HAP-1 (cell line): ENCODE results near the gene SATB1.

Source experiments
- DNase-seq, 2 experiments: peaks; one replicate each; pipeline ENCODE4 v3.0.0-alpha.2; 2016 to 2020; ENCODE audit warnings: low spot score in 2 of 2
- H3K27me3 ChIP-seq: fragments of 250-450 bp; sonication (Bioruptor Pico); 2 replicates; pipeline ENCODE4 v1.5.1; 2020; ENCODE audit warnings: low read depth, mild to moderate bottlenecking, moderate library complexity
- H3K36me3 ChIP-seq: fragments of 250-450 bp; sonication (Bioruptor Pico); replicated peaks from 2 replicates; pipeline ENCODE4 v1.5.1; 2020; ENCODE audit warnings: mild to moderate bottlenecking
- H3K4me1 ChIP-seq: fragments of 250-450 bp; sonication (Bioruptor Pico); 2 replicates; pipeline ENCODE4 v1.5.1; 2020; ENCODE audit warnings: mild to moderate bottlenecking
- H3K4me3 ChIP-seq: fragments of 250-450 bp; sonication (Bioruptor Pico); 2 replicates; pipeline ENCODE4 v1.5.1; 2020; ENCODE audit warnings: mild to moderate bottlenecking, moderate library complexity
- H3K9me3 ChIP-seq: fragments of 250-450 bp; sonication (Bioruptor Pico); 2 replicates; pipeline ENCODE4 v1.5.1; 2020; ENCODE audit warnings: mild to moderate bottlenecking, moderate library complexity
- in situ Hi-C: fragments of 300-500 bp; cut with MboI; formaldehyde crosslinking; loops from 3 replicates; pipeline ENCODE4 v1.14.3; 2020; ENCODE audit warnings: low sequenced_read_pairs, inconsistent platforms, mixed read lengths

Gene SATB1

GRCh38 chr3:18379647-18380046, 45.5 kb downstream of the SATB1 start:
- Histone ChIP-seq H3K9me3 (no peaks in the 10 kb centered on the region), H3K27me3 (no peaks in the 10 kb centered on the region), H3K4me3 (no peak overlapping the region), H3K36me3 (peaks cover 14% of the 10 kb centered on the region), H3K4me1 (no peaks in the 10 kb centered on the region)
- in situ Hi-C loops, result loop anchor here (25.0 kb wide), 1 partner anchor 492 kb away; no protein-coding TSS in a partner anchor
- no peak for DNase-seq

DNA sequence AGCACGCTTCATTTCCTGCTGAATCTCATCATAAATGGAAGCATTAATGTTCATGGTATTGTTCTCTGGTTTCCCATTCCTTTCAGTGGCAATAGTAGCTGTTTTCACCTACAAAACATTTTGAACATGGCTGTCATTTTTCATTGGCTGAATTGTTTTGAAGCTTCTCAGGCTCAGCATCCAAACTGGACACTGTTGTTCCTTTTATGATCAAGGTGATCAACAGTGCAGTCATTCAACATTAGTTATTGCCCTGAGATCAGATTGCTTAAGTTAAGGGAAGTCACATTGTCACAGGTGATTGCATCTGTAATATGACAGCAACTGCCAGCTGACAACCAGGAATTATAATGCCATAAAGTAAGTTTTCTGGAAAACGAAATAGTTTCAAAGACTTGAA, 46.9 kb downstream of the SATB1 start:
- no peaks in the 10 kb centered on the region for H3K4me1 ChIP-seq
- DNase-seq, result no peak
- no peaks in the 10 kb centered on the region for H3K9me3 ChIP-seq
- no peaks in the 10 kb centered on the region for H3K27me3 ChIP-seq
- in situ Hi-C loops, result loop anchor here (25.0 kb wide), 1 partner anchor 491 kb away; no protein-coding TSS in a partner anchor
- no peak overlapping the region for H3K4me3 ChIP-seq
- peaks cover 17% of the 10 kb centered on the region for H3K36me3 ChIP-seq

DNA sequence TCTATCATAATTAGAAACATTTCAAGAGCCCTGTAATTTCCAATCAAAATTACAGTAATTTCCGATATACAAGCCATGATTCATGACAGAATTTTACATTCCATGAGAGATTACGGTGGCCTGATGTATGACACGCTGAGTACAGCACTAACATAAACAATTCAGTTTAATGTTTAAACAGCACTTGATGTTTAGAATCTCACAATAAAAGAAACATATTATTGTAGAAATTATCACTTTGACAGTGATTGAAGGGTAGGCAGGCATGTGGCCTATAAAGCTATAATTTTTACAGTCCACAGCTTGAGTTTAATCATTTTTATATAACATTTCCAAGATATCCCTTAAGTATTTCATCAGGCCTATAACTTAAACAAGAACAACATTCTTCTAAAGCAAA, 48.5 kb downstream of the SATB1 start:
- H3K9me3 ChIP-seq, result no peaks in the 10 kb centered on the region

GRCh38 chr3:18372786-18373405, 52.2 kb downstream of the SATB1 start:
- Histone ChIP-seq H3K9me3 (no peaks in the 10 kb centered on the region), H3K4me3 (no peak overlapping the region), H3K27me3 (no peaks in the 10 kb centered on the region), H3K36me3 (peaks cover 17% of the 10 kb centered on the region), H3K4me1 (no peaks in the 10 kb centered on the region)
- no peak for DNase-seq
- in situ Hi-C loops, result no loop called here

More for the DNA sequence above, 48.5 kb downstream of the SATB1 start:
- no peak for DNase-seq
- in situ Hi-C loops, result loop anchor here (25.0 kb wide), 1 partner anchor 489 kb away; no protein-coding TSS in a partner anchor
- no peaks in the 10 kb centered on the region for H3K4me1 ChIP-seq
- peaks cover 17% of the 10 kb centered on the region for H3K36me3 ChIP-seq
- H3K4me3 ChIP-seq, result no peak overlapping the region
- no peaks in the 10 kb centered on the region for H3K27me3 ChIP-seq

DNA sequence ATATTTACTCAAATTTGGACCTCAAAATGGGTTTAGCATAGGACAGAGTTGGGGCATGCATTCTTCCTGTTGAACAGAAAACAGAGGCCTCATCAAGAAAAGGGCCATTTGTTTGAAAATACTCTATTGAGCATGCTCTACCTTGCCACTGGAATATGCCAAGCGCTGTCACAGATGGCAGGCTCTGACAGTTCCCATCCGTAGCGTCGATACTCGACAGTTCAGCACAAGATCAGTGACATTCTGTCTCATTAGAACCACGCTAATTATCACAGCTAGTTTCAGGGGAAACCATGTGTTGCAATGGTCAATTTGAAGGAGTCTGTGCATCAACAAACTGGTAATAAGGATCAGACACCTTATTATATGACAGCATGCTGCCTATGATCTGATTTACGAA, 54.5 kb downstream of the SATB1 start:
- Histone ChIP-seq H3K36me3 (peaks cover 7% of the 10 kb centered on the region), H3K27me3 (no peaks in the 10 kb centered on the region), H3K9me3 (no peaks in the 10 kb centered on the region), H3K4me3 (no peak overlapping the region), H3K4me1 (no peaks in the 10 kb centered on the region)
- in situ Hi-C loops, result no loop called here
- DNase-seq, result no peak

- H3K4me3 ChIP-seq, result no peak overlapping the region
- no peaks in the 10 kb centered on the region for H3K27me3 ChIP-seq
- H3K9me3 ChIP-seq, result no peaks in the 10 kb centered on the region
- DNase-seq, result no peak
- H3K36me3 ChIP-seq, result peaks cover 6% of the 10 kb centered on the region
- in situ Hi-C loops, result no loop called here
- no peaks in the 10 kb centered on the region for H3K4me1 ChIP-seq
These were observed 55.5 kb downstream of the SATB1 start for GRCh38 chr3:18369551-18370185.

GRCh38 chr3:18366258-18366657, 58.9 kb downstream of the SATB1 start:
- Histone ChIP-seq H3K27me3 (no peaks in the 10 kb centered on the region), H3K9me3 (no peaks in the 10 kb centered on the region), H3K4me3 (no peak overlapping the region), H3K4me1 (no peaks in the 10 kb centered on the region), H3K36me3 (no peaks in the 10 kb centered on the region; the same call in none of the 2 replicates)
- no peak for DNase-seq
- in situ Hi-C loops, result no loop called here

- no peaks in the 10 kb centered on the region for H3K4me1 ChIP-seq
- no peak overlapping the region for H3K4me3 ChIP-seq
- H3K9me3 ChIP-seq, result no peaks in the 10 kb centered on the region
- DNase-seq, result no peak
- no peaks in the 10 kb centered on the region; the same call in none of the 2 replicates for H3K36me3 ChIP-seq
- in situ Hi-C loops, result no loop called here
- H3K27me3 ChIP-seq, result no peaks in the 10 kb centered on the region
These were observed 61.8 kb downstream of the SATB1 start for GRCh38 chr3:18363338-18363737.

- Histone ChIP-seq H3K27me3 (no peaks in the 10 kb centered on the region), H3K9me3 (no peaks in the 10 kb centered on the region), H3K4me1 (peaks cover 30% of the 10 kb centered on the region), H3K36me3 (no peaks in the 10 kb centered on the region), H3K4me3 (no peak overlapping the region)
- DNase-seq, result no peak
- in situ Hi-C loops, result no loop called here
These were observed 67.4 kb downstream of the SATB1 start for GRCh38 chr3:18357747-18358146.

DNA sequence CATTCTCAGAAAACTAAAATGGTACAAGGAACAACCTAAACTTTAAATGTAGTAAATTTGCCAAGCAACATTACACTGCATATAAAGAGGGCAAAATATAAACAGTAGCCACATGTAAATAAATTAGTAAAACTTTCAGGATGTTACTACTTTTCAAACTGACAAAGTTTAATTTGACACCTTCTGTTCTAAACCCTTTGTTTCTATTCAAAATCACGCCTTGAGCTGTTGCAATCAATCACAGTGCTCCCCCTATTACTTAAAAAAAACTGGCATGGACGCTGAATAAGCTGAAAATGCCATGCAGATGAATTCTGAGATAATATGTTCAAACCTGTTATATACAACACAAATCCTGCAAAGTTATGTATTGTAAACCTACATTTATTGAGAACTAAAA, 69.3 kb downstream of the SATB1 start:
- H3K36me3 ChIP-seq, result peaks cover 4% of the 10 kb centered on the region; the same call in 1 of the 2 replicates
- peaks cover 30% of the 10 kb centered on the region for H3K4me1 ChIP-seq
- DNase-seq, result peak in 1 of 2 experiments; percentile 38
- in situ Hi-C loops, result no loop called here
- no peaks in the 10 kb centered on the region for H3K9me3 ChIP-seq
- H3K27me3 ChIP-seq, result no peaks in the 10 kb centered on the region
- no peak overlapping the region for H3K4me3 ChIP-seq

DNA sequence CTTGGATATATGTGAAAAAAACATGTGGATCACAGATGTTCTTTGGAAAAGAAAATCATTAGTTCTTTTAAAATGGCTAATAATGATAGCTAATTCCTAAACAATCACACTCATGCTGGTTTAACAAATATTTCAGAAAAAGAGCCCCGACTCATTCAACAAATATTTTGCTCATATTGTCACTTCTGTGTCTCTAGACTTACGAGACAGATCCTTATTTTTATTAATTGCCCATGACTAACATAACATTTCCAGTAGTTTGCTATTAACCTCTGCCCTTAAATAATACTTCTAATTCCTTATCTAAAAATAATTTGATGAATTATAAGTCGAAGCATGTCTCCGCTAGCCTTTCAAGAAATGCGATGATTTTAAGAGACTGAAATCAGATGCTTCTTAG, 70.4 kb downstream of the SATB1 start:
- Histone ChIP-seq H3K4me3 (no peak overlapping the region), H3K27me3 (no peaks in the 10 kb centered on the region), H3K9me3 (no peaks in the 10 kb centered on the region), H3K36me3 (peaks cover 4% of the 10 kb centered on the region), H3K4me1 (peaks cover 30% of the 10 kb centered on the region)
- in situ Hi-C loops, result no loop called here
- no peak for DNase-seq

- H3K4me3 ChIP-seq, result no peak overlapping the region
- H3K36me3 ChIP-seq, result peaks cover 9% of the 10 kb centered on the region
These were observed 73.1 kb downstream of the SATB1 start for GRCh38 chr3:18351823-18352744.

DNA sequence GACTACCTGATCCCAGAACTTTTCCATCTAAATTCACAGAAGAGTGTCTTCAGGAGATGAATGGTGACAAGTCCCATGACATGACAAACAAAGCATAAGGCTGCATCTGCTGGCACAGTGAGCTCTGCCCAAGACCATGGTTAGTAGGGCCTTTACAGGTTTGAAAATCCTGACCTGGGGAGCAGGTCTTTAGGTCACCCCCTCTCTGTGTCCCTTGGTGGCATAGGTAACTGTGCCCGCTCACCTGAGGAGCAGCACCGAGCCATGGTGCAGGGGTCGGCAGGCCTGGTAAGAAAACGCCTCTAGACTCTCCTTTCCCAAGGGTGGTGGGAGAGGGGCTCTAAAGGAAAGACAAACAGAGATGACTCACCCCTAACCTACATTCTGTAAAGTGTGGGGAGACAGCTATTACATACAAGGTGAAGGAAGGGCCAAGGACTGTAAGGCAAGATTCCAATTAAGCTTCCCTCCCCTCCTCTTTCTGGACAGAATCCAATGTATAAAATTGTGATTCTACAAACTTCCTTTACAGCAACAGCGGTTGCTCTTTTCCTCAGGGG, 74.0 kb downstream of the SATB1 start:
- no peaks in the 10 kb centered on the region for H3K9me3 ChIP-seq
- H3K4me1 ChIP-seq, result peaks cover 31% of the 10 kb centered on the region
- no peak for DNase-seq
- H3K27me3 ChIP-seq, result no peaks in the 10 kb centered on the region
- in situ Hi-C loops, result no loop called here
- no peak overlapping the region for H3K4me3 ChIP-seq
- H3K36me3 ChIP-seq, result peaks cover 9% of the 10 kb centered on the region

More at GRCh38 chr3:18351823-18352744, 73.1 kb downstream of the SATB1 start:
- in situ Hi-C loops, result no loop called here
- Histone ChIP-seq H3K27me3 (no peaks in the 10 kb centered on the region), H3K4me1 (peaks cover 35% of the 10 kb centered on the region), H3K9me3 (no peaks in the 10 kb centered on the region)
- no peak for DNase-seq
